Activated T-cell treated with anti-CD3 and anti-CD28 coated beads for 48 hours (primary cell): ENCODE data around the gene CHST15.

Experiments
- DNase-seq: peaks from one replicate; pipeline ENCODE4 v3.0.0-alpha.2; 2020; ENCODE audit warnings: low read depth

CHST15 gene, protein sequence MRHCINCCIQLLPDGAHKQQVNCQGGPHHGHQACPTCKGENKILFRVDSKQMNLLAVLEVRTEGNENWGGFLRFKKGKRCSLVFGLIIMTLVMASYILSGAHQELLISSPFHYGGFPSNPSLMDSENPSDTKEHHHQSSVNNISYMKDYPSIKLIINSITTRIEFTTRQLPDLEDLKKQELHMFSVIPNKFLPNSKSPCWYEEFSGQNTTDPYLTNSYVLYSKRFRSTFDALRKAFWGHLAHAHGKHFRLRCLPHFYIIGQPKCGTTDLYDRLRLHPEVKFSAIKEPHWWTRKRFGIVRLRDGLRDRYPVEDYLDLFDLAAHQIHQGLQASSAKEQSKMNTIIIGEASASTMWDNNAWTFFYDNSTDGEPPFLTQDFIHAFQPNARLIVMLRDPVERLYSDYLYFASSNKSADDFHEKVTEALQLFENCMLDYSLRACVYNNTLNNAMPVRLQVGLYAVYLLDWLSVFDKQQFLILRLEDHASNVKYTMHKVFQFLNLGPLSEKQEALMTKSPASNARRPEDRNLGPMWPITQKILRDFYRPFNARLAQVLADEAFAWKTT

DNA sequence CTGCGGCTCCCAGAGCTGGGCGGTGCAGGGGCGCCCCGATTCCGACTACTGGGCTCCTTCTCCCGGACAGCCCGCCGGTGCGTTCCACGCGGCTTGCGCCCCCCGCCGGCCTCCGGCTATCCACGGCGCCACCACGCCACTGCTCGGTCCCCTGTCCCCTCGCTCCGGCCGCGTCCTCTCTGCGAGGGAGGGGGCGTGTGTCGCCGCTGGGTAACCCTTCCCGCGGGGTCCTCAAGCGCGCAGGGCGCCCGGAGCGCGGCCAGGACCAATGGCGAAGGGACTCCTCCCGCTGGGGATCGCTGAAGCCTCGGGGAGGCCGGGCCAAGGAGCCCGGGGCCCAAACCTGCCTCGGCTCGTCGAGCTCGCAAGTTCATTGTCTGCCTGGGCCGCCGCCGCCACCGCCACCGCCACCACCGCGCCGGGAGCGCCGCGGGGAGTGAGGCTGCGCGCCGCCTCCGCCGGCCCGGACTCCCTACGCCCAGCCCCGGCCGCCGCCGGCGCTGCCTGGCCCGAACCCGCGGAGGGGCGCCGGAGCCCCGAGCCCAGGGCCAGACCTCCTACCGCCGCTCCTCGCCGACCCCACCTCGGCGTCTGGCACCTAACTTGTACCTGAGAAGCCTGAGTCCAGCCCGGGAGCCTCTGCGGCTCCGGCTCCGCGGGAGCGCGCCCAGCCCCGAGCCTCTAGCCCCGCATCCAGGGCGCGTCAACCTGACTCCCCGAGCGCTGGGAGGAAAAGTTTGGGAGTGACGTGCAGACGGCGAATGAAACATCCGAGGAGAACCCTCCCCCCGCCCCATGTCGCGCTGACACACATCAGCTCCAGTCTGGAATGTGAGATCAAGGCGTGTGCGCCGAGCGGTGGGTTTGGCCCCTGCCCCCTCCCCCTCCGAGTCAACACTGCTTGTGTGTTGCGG, at the start of gene CHST15:
Gene CHST15, minus strand, starts transcription at position 739 of the 914 bp plus-strand sequence. CDS start 47,386 bp downstream, outside the sequence.
- DNase-seq = no peak

DNA sequence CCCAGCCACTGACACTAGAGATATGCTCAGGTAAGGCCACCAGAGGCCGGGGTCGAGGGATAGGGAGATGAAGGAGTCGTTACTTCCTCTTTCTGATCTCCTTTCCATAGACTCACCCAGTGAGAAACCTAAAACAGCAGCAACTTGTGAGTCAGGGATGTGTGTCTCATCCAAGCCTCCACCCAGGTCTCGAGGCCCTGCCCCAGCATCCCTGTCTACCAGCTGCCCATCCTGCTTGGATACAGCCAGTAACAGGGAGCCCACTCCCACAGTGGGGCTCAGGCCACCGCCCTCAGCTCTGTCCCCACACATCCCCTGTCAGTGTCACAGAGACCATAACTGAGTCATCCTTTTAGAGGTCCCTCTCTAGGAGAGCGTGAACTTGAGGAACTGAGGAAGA, 49.6 kb upstream of the CHST15 start:
- no peak for DNase-seq

DNA sequence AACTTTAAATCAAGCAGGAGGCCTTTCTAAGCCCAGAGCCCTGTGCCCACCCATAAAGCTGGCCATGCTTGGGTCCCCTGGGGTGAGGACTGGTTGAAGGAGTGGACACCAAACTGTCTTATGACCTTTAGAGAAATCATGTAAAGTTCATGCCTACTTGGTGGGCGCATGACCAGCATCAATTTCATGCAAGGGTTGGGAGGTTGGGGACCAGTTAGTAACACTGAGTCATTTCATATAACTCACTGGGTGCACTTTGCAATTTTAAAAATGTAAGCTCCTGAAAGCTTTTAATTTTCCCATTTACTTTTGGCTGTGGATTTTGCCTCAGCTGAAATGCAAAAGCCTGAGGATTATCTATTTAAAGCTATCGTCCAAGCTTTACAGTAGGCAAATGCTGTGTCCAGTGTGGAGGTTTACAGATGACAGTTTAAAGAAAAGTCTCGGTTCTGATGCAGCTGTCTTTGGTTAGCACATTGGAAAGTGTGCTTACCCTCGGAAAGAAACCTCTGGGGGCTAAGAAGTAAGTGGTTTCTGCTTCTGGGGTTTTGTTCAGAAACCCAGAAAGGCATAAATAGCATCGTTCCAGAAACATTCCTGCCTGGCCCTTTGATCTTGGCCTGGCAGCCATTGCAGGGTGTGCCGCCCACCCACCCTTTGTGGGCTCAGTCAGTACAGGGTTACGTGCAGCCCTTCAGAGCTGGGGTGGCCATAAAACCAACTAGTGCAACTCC, 48.8 kb upstream of the CHST15 start:
- no peak for DNase-seq

DNA sequence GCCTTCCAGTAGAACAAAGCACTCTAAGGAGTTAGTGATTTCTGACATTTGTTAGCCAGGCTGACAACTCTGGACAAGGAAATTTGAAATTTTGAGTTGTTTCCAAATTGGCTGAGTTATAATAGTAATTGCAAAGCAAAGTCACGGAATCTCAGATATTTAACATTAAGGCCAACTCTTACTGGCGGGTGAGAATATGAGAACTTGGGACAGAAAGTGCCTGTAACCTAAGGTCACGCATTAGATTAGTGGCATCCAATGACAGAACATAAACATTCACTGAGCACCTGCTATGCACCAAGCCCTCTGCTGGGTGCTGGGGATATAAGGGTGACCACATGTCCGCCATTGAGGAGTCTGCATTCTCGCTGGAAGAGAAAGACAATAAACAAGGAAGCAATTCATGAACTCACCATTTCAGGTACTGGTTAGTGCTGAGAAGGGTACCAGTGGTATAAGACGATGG, 45.5 kb upstream of the CHST15 start:
- no peak for DNase-seq

DNA sequence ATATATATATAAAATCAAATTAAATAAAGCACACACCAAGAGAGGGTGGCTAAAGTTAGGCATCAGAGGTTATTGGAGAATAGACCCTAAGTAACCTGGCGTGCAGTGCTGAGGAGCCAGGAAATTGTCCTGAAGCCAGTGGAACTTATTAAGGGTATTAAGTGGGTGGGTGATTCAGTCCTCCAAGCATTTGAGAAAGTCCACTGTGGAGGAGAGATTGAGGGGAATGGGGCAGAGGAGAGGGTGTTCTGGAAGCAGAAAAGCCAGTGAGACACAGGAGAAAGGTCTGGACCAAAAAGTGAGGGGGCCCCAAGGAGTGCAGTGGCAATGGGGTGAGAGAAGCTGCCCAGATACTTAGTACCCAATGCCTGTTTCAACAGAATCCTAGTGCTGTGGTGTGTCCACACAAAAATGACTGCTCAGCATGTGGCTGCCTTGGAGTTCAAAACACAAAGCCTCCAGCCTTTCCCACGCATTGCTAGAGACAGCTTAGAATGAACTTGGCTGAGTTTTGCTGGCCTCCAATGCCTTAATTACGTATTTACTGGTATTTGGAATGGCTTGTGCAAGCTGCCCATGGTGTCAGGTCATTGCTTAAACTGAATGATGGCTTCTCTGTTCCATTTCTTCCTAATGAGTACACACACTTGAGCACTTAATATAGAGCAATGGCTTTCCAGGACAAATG, 44.9 kb upstream of the CHST15 start:
- no peak for DNase-seq

DNA sequence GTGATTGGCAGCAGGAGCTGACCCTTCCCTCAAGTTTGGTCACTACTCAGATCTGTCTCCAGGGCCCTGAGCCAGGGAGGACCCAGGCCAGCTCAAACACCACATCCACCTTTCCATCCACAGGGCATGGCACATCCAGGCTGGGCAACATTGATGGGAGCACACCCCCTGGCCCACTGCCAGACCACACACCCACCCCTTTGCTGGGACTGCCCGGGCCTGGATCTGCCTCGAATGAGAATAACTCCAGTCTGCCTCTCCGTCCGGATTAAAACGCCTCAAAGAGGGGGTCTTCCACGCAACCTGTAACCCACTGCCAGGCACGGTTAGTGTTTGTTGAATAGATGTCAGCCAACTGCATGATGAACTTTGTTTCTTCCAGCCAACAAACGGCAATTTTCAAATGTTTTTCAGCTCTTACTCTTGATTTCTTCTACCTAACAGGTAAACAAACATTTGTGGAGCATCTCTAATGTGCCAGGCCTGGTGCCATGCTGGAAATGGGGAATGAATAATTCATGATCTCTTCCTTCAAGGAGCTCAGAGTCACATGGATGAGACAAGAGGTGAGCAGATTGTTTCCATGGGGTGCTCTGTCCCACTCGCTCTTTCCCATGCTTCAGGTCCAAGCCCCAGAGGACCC, 41.0 kb upstream of the CHST15 start:
- DNase-seq = no peak

DNA sequence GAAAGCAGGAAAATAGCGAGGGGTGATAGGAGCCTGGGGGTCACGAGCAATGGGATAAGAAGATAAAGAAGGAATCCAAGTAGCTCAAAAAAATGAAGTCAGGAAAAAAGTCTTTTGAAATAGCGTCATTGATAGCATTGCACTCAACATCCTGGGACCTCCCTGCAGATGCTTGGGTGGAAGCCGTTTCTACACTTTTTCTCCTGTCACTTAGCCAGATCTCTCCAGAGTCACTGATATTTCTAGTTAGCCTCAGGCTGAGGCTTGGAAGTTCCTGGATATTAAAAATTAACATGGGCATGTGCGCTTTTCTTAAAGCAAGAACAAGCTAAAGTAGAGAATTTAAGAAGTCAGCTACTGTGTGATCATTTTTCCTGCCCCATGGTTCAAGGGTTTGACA, 39.5 kb upstream of the CHST15 start:
- DNase-seq = no peak

DNA sequence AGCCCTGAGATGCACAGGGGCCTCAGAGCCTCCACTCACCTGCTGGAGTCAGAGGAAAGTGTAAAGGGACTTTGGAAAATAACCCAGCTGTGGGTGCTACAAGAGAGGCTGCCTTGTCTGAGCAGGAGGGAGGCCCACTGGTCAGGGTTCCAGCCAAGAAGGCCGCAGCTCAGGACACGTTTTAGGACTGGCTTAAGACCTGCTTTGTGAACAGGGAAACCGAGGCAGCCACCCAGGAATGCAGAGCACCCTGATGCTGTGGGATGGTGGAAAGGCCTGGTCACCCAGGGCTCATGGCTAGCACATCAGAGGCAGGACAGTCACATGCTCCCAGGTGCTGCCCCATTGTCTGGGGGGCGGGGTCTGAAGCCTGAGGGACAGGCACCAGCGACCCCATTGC, 38.9 kb upstream of the CHST15 start:
- no peak for DNase-seq

DNA sequence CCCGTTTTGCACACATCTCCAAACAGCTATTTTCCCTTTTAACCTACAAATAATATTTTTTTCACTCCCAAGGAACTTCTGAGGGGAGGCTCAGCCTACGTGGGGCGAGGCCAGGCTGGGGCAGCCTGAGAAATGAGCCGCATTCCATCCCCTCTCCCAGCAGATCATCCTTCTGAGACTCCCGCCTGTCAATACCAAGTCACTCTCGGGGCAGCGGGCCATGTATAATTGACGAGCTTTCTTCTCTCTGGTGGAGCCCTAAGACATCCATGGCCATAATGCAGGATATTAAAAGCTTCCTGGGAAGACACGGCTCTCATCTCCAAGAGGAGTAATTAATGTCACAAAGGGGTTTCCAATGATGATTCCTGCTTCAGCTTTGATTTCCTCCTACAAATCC, 37.8 kb upstream of the CHST15 start:
- DNase-seq = no peak

DNA sequence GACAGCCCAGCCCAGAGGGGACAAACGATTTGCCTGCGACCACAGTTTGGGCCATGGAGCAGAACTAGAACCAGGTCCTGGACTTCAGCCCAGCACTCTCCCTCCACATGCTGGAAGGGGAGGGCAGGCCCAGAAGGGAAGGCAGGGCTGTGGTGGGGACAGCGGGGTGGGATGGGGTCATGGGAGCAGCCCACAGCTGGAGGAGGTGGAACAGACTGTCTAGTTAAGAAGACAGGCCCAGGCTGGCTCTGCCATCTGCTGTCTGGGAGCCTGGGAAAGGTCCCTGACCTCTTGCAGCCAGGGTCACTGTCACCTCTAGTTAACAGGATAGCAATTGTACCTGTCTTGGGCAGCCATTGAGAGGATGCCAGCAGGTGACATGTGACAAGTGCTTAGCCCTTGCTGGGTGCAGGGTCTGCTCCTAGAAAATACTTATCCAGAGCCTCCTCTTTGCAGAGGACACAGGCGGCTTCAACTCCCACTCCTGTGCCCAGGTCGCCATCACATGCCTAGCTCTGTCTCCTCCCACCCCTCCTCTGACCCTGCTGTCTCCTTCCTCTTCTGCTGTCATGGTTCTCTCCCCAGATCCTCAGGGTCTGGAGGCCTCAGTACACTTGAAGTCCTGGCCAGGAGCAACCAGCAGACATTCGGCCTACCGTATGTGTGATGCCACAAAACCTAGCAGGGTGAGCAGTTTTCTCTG, 37.0 kb upstream of the CHST15 start:
- no peak for DNase-seq

DNA sequence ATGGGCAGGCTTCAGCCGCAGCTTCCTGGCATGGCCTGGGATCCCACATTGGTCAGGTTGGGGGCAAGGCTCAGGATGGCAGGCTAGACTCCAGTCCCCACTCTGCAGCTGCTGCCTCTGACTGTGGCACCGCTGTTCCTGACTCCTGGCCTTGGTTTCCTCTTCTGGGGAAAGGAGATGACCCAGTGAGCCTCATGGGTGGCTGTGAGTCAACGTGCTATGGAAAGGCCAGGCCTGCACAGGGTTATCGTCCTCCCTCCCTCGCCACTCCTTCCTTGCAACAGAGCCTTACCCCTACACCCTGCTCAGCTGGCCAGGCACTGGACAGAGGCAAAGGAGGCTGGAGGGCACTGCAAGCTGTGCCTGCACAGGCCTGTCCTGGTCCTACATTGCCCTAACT, 36.1 kb upstream of the CHST15 start:
- no peak for DNase-seq

DNA sequence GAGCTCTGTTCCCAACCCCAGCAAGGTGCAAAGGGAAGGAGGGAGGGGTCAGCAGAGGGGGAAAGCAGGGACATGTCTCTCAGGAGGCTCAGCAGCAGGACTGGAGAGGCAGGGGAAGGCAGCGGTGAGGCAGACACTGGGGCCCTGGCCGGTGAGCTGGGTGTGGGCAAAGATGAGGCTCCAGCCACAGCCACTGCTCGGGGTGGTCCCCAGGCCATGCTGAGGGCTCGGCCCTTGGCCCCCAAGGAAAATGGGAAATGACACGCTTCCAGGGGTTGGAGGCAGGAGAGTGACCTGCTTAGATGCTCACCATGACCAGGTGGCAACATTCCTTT, 35.4 kb upstream of the CHST15 start:
- DNase-seq = no peak

DNA sequence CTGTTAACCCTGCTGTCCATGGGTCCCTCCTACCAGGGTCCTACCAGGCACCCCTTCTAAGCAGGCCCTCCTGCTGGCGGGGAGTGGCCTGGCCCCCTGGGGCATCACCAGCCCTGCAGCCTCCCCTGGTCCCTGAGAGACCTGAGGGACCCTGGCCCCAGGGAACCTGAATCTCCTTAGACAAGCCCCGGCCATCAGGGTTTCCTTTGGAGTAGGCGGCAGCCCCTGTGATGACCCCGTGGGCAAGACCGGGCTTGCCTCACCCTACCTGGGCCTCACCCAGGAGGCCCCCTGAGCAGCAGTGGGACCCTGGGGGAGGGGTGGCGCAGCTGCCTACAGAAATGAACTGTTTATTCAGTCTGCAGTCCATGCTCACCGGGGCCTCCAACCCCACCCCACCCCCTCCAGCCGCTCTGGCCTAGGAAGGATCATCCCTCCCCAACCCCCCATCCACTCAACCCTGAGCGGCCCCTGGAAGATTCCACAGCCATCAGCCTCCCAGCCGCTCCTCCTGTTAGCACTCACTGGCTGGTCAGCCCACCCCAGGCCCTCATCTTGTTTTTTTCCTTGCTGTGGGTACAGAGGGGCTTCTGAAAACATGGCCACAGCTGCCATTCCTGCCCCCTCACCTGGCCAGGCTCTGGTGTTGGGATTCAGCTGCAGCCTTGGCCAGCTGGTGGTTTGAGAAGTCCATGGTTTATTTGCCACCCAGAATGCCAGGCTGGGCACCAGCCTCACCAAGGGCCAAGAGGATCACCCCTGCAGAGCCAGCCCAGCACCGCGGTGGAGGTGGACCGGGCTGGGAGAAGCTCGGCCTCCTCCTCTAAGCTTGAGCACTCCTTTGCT, 34.8 kb upstream of the CHST15 start:
- no peak for DNase-seq

DNA sequence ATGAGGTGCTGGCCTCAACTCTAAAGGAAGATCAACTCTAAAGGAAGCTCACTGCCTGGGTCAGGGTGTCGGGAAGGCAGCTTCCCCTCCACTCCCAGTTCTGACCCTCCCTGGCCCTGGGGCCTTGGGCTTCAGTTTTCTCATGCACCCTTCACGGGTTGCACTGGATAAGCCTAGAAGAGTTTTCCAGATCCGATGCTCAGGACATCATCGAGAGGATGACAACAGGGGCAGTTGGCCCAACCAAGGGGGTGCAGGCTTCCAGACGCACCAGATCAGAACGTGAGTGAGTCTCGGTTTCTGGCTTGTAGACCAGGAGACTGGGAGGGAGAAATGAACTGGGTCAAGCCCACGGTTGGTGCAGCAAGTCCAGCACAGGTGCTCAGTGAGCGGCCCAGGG, 34.2 kb upstream of the CHST15 start:
- DNase-seq = no peak

DNA sequence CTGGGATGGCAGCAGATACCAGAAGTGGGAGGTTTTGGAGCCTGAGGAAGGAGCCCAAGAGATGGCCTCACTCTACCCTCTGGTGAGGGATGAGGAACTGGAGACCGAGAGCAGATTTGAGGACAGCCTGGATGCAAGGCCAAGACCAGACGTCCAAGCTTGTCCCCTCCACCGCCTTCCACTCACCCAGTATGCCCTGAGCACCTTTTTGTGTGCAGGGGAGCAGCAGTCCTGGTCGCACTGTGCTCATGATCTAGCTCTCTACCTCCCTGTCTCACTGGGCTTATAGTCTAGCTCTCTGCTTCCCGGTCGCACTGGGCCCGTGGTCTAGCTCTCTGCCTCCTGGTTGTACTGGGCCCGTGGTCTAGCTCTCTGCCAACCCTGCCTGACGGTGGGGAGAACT, 33.6 kb upstream of the CHST15 start:
- DNase-seq = no peak

DNA sequence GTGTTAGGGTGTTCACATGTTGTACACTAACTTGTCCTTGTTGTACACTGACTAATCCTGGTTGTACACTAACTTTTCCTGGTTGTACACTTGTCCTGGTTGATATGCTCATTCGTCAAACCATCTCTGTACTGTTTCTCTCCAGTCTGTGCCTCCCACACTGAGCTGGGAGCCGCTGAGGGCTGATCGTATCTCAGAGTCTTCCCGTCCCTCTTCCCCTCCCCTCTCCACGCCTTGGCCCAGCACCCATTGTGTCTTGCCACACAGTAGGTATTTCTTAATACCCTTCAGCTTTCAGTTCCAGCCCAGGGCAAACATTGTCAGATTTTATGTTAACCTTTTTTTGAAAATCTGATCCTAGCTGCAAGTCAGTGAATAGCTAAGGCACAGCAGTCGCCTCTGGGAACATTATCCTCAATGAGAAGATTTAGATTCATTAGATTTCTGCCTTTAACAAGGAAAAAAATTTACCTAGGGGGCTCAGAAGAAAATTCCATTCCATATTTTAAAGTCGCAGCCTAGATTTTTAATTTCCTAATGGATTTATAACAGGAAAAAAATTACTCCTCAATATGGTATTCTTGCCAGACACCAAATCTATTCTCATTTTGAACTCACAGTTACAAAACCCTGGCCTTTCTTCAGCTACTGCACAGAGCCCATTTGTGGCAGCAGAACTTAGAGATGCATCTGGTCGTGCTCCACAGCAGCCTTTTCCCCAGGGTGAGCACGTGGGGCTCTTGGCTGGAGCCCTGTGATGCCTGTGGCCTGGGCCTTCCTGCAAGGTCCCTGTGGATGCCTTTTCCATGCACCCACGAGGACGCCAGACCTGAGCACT, 33.0 kb upstream of the CHST15 start:
- DNase-seq = no peak

DNA sequence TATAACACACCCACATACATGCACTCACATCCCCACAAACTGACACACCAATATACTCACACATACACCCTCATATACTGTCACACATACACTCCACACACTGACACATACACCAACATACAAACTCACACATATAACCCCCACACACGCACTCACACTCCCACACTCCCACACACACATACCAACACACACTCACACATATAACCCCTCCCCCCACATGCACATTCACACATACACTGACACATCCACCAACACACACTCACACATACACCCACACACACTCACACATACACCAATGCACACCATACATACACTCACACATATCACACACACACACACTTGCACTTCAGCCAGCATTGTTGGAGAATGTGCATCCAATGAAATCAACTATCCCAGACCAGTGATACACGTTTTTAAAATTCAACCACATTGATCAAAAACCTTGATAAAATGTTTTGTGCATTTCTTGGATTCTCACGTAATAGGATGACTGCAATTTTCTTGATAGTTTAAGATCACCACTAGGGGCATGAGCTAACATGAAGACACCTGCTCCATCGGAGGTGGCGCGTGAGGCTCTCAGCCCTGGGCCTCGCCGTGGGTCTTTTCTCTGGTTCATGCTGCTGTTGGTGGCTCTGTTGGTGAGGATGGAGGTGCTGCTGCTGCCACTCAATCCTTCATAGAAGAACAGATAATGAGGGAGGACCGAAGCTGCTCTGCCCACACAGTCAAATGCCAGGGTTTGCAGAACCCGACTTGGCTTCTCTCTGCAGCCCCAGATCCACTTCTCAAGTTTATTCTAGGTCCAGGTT, 32.1 kb upstream of the CHST15 start:
- no peak for DNase-seq

DNA sequence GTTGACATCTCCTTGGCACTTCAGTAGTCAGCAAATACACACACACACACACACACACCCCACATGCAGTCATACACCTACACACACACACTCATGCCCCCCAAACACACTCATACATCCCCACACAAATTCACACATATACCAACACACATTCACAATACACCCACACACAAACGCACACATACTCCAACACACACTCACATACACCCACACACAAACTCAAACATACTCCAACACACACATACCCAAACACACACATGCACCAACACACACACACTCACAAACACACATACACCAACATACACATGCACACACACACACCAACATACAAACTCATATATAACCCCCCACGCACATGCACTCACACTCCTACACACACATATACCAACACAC, 31.4 kb upstream of the CHST15 start:
- DNase-seq = no peak
